Endothelial cell of umbilical vein (primary cell): Measurements from ENCODE around the gene PRDM16. TPM values are rescaled to one million over a fixed set of nuclear protein-coding genes. Genes with fewer than 3 reads are reported as not detected.

Experiments
- BruUV-seq: library from RNA; stranded (reverse); fragments of 400-500 nt; replicated peaks from 2 replicates; lab custom pipeline; 2021; lab: Mats Ljungman, UMichigan
- CTCF ChIA-PET: fragments of 300-600, 350-600 bp; sonication (Branson Sonifier 250); formaldehyde crosslinking; loops from one replicate; lab custom pipeline; 2021; ENCODE audit warnings: antibody characterized with exemption, inconsistent platforms; lab: Charles Lee
- POLR2A ChIA-PET: fragments of 300-600, 350-600 bp; sonication (Branson Sonifier 250); formaldehyde crosslinking; loops from one replicate; lab custom pipeline; 2021; ENCODE audit warnings: antibody characterized with exemption, inconsistent platforms; lab: Charles Lee
- DNase-seq: peaks from one replicate; pipeline ENCODE4 v3.0.0-alpha.2; 2011; ENCODE audit warnings: low read depth, low spot score
- FAIRE-seq: peaks from 2 replicates; lab custom pipeline; 2011; peaks lifted over from hg19 to GRCh38; lab: Jason Lieb, UNC
- H2AFZ ChIP-seq: 2 replicates; pipeline ENCODE4 v1.6.0; 2012; ENCODE audit warnings: low read depth, low read length, control low read depth, inconsistent platforms
- H3K27ac ChIP-seq: 2 replicates; pipeline ENCODE4 v1.5.1; 2011; ENCODE audit warnings: low read depth, mild to moderate bottlenecking, control low read depth, low read length, moderate library complexity; ENCODE audit not compliant: insufficient read depth
- H3K27me3 ChIP-seq, 2 experiments: 2 replicates each; pipeline versions ENCODE4 v1.6.0 to v1.6.1; 2011; ENCODE audit warnings: low read length in 2 of 2, mixed read lengths in 1 of 2; ENCODE audit not compliant: control insufficient read depth in 2 of 2, insufficient read depth in 2 of 2
- H3K36me3 ChIP-seq, 2 experiments: 2 replicates in 1 of 2; 3 replicates in 1 of 2; pipeline ENCODE4 v1.5.1; 2011; ENCODE audit warnings: low read length in 2 of 2, mild to moderate bottlenecking in 1 of 2, moderate library complexity in 1 of 2; ENCODE audit not compliant: control insufficient read depth in 2 of 2, insufficient read depth in 2 of 2; ENCODE audit errors: extremely low read depth in 1 of 2
- H3K4me1 ChIP-seq: 3 replicates; pipeline ENCODE4 v1.5.1; 2011; ENCODE audit warnings: mild to moderate bottlenecking, low read length; ENCODE audit not compliant: control insufficient read depth, insufficient read depth; ENCODE audit errors: extremely low read depth
- H3K4me2 ChIP-seq: 2 replicates; pipeline ENCODE4 v1.6.1; 2011; ENCODE audit warnings: low read length, control low read depth, mixed read lengths; ENCODE audit not compliant: insufficient read depth
- H3K4me3 ChIP-seq, 3 experiments: fragments of 200-600 bp in 1 of 3; sonication (generic), shearing (Covaris generic) in 1 of 3; replicated peaks in 1 of 3; 2 replicates each; pipeline ENCODE4 v1.5.1; 2011 to 2016; ENCODE audit warnings: control low read depth in 3 of 3, low read length in 3 of 3, mild to moderate bottlenecking in 2 of 3, inconsistent platforms in 1 of 3, low read depth in 1 of 3, moderate library complexity in 1 of 3; ENCODE audit not compliant: insufficient read depth in 1 of 3
- H3K79me2 ChIP-seq: 2 replicates; pipeline ENCODE4 v1.6.0; 2012; ENCODE audit warnings: low read length, inconsistent platforms; ENCODE audit not compliant: control insufficient read depth, insufficient read depth
- H3K9ac ChIP-seq: replicated peaks from 2 replicates; pipeline ENCODE3; 2011; ENCODE audit warnings: low read length, control low read depth; ENCODE audit not compliant: insufficient read depth; ENCODE audit errors: extremely low read depth
- H3K9me1 ChIP-seq: replicated peaks from 3 replicates; pipeline ENCODE4 v1.6.0; 2011; ENCODE audit warnings: mild to moderate bottlenecking, low read length; ENCODE audit not compliant: control insufficient read depth, insufficient read depth; ENCODE audit errors: extremely low read depth
- H3K9me3 ChIP-seq: replicated peaks from 2 replicates; pipeline ENCODE4 v1.5.1; 2012; ENCODE audit warnings: low read length, inconsistent platforms; ENCODE audit not compliant: control insufficient read depth, insufficient read depth
- H4K20me1 ChIP-seq: replicated peaks from 2 replicates; pipeline ENCODE3; 2011; ENCODE audit warnings: mild to moderate bottlenecking, low read length; ENCODE audit not compliant: control insufficient read depth, insufficient read depth; ENCODE audit errors: extremely low read depth
- CTCF ChIP-seq, 2 donors: IDR thresholded peaks; 1 replicate in 1 of 2; 2 replicates in 1 of 2; pipeline ENCODE4 v1.5.1; 2011; ENCODE audit warnings: low read length in 2 of 2, mild to moderate bottlenecking in 2 of 2, moderate library complexity in 2 of 2, control low read depth in 1 of 2, inconsistent platforms in 1 of 2, low read depth in 1 of 2; ENCODE audit not compliant: insufficient read depth in 1 of 2; ENCODE audit errors: extremely low read depth in 1 of 2
- EZH2 ChIP-seq: IDR thresholded peaks from 2 replicates; pipeline ENCODE4 v1.6.1; 2012; ENCODE audit warnings: borderline replicate concordance, low read depth, mild to moderate bottlenecking, moderate library complexity, low read length, inconsistent platforms; ENCODE audit not compliant: severe bottlenecking
- FOS ChIP-seq: IDR thresholded peaks from 2 replicates; pipeline ENCODE4 v1.6.1; 2011; ENCODE audit warnings: mild to moderate bottlenecking, low read length, moderate library complexity, borderline replicate concordance; ENCODE audit not compliant: insufficient read depth
- JUN ChIP-seq: IDR thresholded peaks from 2 replicates; pipeline ENCODE4 v1.6.1; 2011; ENCODE audit warnings: borderline replicate concordance, low read depth; ENCODE audit not compliant: insufficient read length, insufficient read depth
- MAX ChIP-seq: IDR thresholded peaks from 2 replicates; pipeline ENCODE4 v1.6.1; 2011; ENCODE audit not compliant: insufficient read depth, insufficient read length
- MYC ChIP-seq: IDR thresholded peaks from one replicate; pipeline ENCODE4 v1.6.1; 2011; ENCODE audit warnings: mild to moderate bottlenecking, low read depth, low read length
- POLR2A ChIP-seq: IDR thresholded peaks from 2 replicates; pipeline ENCODE4 v1.6.1; 2012; ENCODE audit warnings: low read depth, mild to moderate bottlenecking, control low read depth, low read length
- POLR2AphosphoS5 ChIP-seq: IDR thresholded peaks from 2 replicates; pipeline ENCODE4 v1.6.1; 2012; ENCODE audit warnings: low read depth, mild to moderate bottlenecking, control low read depth, low read length, moderate library complexity; ENCODE audit not compliant: insufficient read depth
- dilution Hi-C: fragments of 300-500 bp; cut with MboI; formaldehyde crosslinking; loops from one replicate; pipeline ENCODE4 v1.15.0; 2019; ENCODE audit warnings: low sequenced_read_pairs; ENCODE audit not compliant: extremely low pct_ligation_motif_present
- intact Hi-C: fragments of 100-400 bp; cut with micrococcal nuclease; formaldehyde crosslinking; loops from one replicate; pipeline ENCODE4 v1.10.0; 2022
- polyA plus RNA-seq, 4 experiments: library from polyadenylated mRNA; depleted of rRNA in 3 of 4; stranded (reverse) in 3 of 4; unstranded in 1 of 4; fragments of >200 nt; gene quantifications; 2 replicates each; pipeline versions ENCODE4 v1.2.1 to v1.2.3, GENCODE V29; 2011 to 2012; ENCODE audit warnings: missing spikeins in 1 of 4
- total RNA-seq: library from RNA; stranded (reverse); gene quantifications from 2 replicates; pipeline ENCODE4 v1.2.3, GENCODE V29; 2021

The PRDM16 gene
- total and polyA plus RNA-seq, 2 donors (not counting 3 experiments of a cell fraction or from before 2014, with no cell fraction given), result not detected

GRCh38 chr1:3034728-3035562, 34.1 kb upstream of the PRDM16 start:
- Histone ChIP-seq H3K9me3 (no peaks in the 10 kb centered on the region), H3K27ac (no peak overlapping the region), H3K9me1 (no peaks in the 10 kb centered on the region), H3K4me1 (no peaks in the 10 kb centered on the region), H3K79me2 (no peaks in the 10 kb centered on the region), H3K27me3 (no peaks in the 10 kb centered on the region), H2AFZ (no peak overlapping the region), H4K20me1 (no peaks in the 10 kb centered on the region), H3K9ac (no peak overlapping the region), H3K36me3 (no peaks in the 10 kb centered on the region), H3K4me2 (no peak overlapping the region), H3K4me3 (no peak overlapping the region)
- no peak for TF ChIP-seq JUN
- no peak for TF ChIP-seq MAX
- TF ChIP-seq MYC, result no peak
- no peak for TF ChIP-seq FOS
- no peak for TF ChIP-seq CTCF (IDR thresholded peaks at IDR 0.05; ENCODE audit: extremely low read depth in 1 of 2, insufficient read depth in 1 of 2, low read depth in 1 of 2, low read length in 2 of 2)
- no peak for TF ChIP-seq POLR2A
- TF ChIP-seq EZH2, result no peak
- no peak for TF ChIP-seq POLR2AphosphoS5
- intact Hi-C loops, result no loop called here
- DNase-seq (no peak), FAIRE-seq (no peak)
- no TSS peak for BruUV-seq
- POLR2A ChIA-PET, result no interaction called here
- CTCF ChIA-PET, result no interaction called here
- dilution Hi-C loops, result no loop called here
